HG03196 (cell line): ENCODE data around the gene PDGFC.
"Not testable (repeated sequence)": the region's sequence is repeated elsewhere in the genome, so short reads cannot be mapped to it uniquely, and the experiment has no call there.

ENCODE experiments used
- ATAC-seq: cut with Tn5 transposase; IDR thresholded peaks from one replicate; pipeline ENCODE4 v1.9.1; 2021; ENCODE audit not compliant: unreplicated experiment

The PDGFC gene

DNA sequence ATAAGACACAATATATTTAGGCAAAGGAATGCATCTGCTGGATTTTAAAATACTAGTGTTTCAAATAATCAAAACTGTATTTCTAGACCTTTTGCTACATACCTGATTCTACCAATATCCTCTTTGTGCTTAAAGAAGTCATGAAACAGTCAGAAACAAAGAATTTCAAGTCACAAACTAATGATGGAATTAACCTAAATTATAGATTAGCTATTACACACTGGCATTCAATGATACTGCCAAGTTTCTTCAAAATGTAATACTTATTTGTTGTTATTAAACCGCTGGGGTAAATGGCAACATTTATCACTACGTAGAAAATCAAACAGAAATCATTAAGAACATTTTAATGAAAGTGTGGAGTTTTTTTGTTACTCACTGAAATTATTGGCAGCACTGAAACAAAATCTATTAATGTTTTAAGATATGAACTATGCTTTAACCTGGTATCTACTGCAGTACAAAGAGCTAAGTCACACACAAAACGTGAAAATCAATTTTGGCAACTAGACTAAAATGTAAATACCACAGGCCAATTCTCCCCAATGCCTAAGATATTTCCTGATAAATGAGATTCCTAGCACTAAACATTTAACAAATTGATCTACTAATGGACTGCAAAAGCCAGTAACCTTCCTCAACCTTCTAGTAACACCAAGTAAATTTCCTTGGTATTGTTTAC lies 19.4 kb downstream of the PDGFC start:
- no peak for ATAC-seq

GRCh38 chr4:156950948-156951347 lies 20.7 kb downstream of the PDGFC start:
- no peak for ATAC-seq

- no peak for ATAC-seq
These were observed 21.5 kb downstream of the PDGFC start for GRCh38 chr4:156950090-156950489.

DNA sequence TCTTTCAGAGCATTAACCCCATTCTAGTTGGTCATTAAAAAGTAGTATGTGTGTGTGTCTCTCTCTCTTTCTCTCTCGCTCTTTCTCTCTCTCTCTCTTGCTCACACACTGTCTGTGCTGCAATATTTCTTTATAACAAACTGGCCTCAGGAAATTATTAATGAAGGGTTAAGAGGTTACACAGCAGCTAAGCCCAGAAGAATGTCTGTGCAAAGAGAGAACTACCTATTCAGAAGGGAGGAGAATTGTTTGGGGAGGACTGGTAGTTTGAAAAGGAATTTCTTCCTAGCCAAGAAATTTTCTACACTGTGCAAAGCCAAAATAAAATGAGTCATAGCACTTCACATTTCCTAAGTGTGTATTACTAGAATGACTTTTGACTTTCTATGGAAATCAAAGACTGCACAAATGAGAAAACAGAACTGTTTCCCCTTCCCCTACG lies 22.2 kb downstream of the PDGFC start:
- no peak for ATAC-seq

DNA sequence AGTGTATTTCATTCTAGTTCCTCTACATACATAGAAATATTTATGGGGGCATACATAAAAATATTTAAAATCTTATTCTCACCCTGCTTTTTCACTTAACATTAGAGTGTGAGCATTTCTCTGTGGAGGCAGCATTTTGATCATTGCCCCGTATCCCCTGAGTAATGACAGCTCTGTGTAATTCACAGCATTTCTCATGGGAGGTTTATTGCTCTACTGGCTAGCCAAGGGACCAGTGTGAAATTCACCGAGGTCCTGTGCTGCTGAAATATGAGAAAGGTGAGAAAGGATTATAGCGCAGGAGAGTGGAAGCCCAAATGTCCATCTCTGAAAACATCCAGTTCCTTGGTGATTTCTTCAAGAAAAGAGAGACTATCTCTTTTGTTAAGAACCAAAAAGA lies 22.9 kb downstream of the PDGFC start:
- no peak for ATAC-seq

GRCh38 chr4:156948133-156948532 lies 23.5 kb downstream of the PDGFC start:
- ATAC-seq = no peak

DNA sequence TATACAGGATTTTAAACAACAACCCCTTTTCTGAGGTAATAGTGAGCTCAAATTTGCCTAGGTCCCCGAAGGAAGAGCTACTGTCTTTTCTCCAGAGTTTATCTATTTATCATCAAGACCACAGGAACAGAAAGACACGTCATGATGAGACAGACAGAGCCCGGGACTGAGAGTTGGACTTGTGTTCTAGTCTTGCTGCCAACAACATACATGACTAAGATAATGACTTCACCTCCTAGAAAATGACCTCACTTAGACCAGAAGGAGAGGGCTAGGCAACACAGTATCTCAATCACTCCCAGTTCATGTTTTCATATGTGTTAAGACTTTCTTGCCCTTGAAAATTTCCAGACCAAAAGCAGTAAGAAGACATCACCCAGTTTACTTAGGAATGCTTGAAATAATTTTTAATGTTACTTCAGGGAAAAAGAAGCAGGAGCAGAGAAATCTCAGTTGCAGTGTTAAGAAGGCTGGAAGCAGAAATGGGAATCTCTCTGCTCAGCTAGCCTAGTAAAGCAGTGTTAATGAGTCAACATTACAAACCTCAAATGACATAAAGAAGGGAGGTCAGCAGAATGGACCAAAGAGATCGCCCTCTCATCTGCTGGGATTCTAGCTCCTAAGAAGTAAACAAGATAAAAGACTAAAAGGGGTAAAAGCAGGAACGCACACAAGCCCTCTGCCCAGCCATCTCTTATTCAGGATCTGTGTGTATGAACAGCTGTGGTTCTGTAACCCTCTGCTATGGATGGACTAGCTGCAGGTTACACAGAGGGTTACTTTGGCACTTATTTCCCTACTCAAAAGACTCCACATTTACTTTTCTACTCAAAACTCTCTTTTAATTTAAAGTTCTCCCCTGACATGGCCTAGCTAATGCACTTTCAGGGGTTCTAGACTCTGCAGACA lies 24.8 kb downstream of the PDGFC start:
- peak; percentile 58 for ATAC-seq

DNA sequence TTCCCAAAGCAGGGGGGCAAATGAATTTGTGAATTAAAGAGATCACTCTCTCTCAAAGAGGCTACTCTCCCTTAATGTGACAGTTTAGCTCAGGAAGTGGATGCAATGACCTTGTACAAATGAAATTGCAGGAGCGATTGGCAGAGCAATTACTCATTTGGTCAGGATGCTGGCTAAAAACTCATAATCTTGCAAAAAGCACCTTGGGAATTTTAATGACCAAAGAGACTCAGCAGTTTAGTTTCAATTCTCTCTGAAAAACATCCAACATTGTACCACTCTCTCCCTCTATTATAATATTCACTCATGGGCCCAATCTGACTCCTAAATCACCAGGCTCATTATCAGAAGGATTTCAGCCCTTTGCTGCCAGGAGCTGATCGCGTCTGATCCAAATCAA lies 26.1 kb downstream of the PDGFC start:
- no peak for ATAC-seq

- no peak for ATAC-seq
These were observed 28.6 kb downstream of the PDGFC start for GRCh38 chr4:156942991-156943390.

- ATAC-seq = no peak
These were observed 29.6 kb downstream of the PDGFC start for GRCh38 chr4:156941940-156942548.

- ATAC-seq = no peak
These were observed 31.8 kb downstream of the PDGFC start for GRCh38 chr4:156939801-156940200.

GRCh38 chr4:156939139-156939538 lies 32.5 kb downstream of the PDGFC start:
- ATAC-seq = no peak

GRCh38 chr4:156934259-156934635 lies 37.4 kb downstream of the PDGFC start:
- ATAC-seq = no peak

DNA sequence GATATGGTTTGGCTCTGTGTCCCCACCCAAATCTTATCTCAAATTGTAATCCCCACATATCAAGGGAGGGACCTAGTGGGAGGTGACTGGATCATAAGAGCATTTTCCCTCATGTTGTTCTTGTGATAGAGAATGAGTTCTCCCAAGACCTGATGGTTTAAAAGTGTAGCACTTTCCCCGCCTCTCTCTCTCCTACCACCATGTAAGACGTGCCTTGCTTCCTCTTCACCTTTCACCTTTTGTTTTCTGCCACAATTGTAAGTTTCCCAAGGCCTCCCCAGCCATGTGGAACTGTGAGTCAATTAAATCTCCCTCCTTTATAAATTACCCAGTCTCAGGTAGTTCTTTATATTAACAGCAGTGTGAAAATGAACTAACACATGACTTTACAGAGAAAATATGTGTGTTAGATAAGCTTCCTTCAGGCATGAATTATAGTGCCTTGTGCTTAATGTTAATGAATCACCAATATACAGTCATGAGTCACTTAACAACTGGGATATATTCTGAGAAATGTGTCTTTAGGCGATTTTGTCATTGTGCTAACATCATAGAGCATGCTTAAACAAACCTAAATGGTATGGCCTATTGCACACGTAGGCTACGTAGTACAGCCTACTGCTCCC lies 37.9 kb downstream of the PDGFC start:
- no peak for ATAC-seq

DNA sequence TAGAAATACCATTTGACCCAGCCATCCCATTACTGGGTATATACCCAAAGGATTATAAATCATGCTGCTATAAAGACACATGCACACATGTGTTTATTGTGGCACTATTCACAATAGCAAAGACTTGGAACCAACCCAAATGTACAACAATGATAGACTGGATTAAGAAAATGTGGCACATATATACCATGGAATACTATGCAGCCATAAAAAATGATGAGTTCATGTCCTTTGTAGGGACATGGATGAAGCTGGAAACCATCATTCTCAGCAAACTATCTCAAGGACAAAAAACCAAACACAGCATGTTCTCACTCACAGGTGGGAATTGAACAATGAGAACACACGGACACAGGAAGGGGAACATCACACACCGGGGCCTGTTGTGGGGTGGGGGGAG lies 39.2 kb downstream of the PDGFC start:
- not testable (repeated sequence) for ATAC-seq

DNA sequence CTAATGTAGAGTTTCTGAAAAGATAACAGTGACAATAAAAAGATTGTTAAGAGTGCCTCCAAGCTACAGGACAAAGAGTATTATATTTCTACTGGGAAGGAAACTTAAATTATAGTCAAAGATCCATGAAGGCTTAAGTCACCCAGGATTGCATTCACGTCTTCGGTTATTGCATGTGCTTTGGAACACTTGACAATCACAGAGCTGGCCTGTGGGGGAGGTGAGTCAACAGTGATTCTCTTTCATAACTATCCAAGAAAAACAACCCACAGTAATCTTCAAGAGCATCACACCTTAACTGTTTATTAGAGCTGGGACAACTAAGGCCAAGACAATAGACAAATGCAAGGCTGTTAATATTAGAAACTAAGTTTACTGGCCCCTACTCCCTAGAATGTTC lies 40.3 kb downstream of the PDGFC start:
- no peak for ATAC-seq

DNA sequence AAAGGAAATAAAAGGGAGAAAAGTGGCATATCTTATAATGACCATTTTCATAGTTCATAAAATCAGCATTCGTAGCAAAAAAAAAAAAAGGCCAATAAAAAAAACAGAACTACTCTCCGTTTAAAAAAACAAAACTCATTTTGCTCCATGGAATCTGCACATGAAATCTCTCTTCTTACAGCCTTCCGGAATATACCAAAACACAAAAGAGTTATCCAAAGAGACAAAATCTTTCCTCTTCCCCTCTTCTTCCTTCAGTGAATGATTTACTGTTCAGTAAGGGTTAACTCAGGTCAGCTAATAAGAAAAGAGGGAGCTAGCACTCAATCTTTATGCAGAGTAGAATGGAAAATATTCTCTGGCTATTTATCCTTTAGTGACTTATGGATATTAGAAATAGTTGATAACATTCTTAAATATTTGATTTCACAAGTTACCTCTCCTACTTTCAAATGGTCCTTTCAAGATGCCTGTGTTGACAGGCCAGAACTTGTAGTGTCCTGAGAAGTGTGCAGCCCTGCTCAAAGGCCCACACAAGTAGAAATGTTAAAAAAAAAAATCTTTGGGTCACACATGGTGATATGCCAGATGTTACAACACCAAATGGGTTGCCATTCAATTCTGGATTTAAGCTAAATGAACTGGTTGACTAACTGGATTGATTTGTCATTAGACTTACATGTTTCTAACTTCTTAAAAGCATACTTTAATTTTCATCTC lies 42.1 kb downstream of the PDGFC start:
- no peak for ATAC-seq

DNA sequence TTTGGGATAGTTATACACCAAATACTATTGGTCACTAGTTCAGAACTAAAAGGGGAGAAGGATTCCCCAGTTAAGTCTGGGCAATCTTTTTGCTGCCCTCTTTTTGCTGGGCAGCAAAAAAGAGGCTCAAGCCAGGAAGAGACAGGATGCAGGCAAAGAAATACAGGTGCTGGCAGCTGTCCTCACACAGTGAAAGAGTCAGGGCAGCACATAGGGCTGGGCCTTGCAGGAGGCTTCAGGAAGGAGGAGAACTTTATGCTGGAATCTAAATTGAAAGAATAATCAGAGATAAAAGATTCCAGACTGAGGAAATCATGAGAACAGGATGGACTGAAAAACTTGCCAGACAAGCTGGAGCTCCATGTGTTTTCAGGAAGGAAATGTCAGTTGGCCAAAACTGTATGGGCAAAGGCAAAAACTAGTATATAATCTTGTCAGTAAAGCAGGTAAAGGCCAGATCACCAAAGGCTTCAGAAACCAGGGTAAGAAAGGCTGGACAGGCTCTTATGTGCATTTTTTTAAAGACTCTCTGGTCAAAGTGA lies 46.8 kb downstream of the PDGFC start:
- ATAC-seq = no peak

DNA sequence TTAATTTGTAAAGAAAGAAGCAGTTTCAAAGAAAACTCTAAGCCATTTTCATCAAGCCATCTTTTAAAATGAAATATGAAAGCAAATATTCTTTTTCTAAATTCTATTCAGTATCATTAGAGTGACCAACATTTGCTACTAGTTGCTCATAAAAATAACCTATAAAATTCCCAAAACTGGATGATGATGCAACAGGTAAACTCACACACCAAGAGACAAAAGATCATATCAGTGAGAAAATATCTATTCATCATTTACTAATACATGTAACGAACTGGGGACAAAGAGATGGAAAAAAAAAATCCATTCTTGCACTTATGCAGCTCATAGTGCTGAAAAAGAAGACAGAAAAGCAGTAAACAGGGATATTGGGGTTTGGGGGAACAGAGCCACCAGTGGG lies 48.1 kb downstream of the PDGFC start:
- no peak for ATAC-seq

GRCh38 chr4:156915221-156915620 lies 56.4 kb downstream of the PDGFC start:
- ATAC-seq = no peak

GRCh38 chr4:156913234-156913633 lies 58.4 kb downstream of the PDGFC start:
- ATAC-seq = no peak
